Measurements from ENCODE around the gene MYO1E.

- TF ChIP-seq CTCF (IDR thresholded peaks at IDR 0.05) (no peak), EP300 (IDR thresholded peaks at IDR 0.05; ENCODE audit: low read depth) (no peak), POLR2A (IDR thresholded peaks at IDR 0.05) (no peak)
Measured at GRCh38 chr15:59199626-59200465, 172.8 kb downstream of the MYO1E start.

Data from transverse colon (tissue), 3 donors.